Activated CD8-positive, alpha-beta memory T cell treated with anti-CD3 and anti-CD28 coated beads, Interleukin-2, amount 50 U/mL, for 4 hours (primary cell): ENCODE data around the gene FAM120A.

ENCODE experiments used
- DNase-seq: peaks from one replicate; pipeline ENCODE4 v3.0.0-alpha.2; 2020

Gene FAM120A

DNA sequence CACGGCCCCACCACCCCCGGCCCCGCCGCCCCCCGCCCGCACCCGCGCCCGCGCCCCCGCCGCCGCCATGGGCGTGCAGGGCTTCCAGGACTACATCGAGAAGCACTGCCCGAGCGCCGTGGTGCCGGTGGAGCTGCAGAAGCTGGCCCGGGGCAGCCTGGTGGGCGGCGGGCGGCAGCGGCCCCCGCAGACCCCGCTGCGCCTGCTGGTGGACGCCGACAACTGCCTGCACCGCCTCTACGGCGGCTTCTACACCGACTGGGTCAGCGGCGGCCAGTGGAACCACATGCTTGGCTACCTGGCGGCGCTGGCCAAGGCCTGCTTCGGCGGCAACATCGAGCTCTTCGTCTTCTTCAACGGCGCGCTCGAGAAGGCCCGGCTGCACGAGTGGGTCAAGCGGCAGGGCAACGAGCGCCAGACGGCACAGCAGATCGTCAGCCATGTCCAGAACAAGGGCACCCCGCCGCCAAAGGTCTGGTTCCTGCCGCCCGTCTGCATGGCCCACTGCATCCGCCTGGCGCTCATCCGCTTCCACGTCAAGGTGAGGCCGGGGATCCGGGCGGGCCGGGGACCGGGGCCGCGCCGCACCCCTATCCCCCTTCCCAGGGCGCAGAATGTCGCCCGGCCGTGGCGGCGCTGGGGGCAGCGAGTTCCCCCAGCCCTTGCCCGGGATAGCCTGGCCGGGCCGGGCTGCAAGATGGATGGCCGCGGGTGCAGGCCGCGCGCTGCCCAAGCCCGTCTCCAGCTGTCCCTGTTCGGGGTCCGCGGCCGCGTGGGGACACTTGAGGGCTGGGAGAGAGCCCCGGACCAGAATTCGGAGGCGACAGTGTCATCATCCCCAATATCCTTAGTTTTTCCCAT, 594 bp downstream of the FAM120A start:
- peak; percentile 47 for DNase-seq

DNA sequence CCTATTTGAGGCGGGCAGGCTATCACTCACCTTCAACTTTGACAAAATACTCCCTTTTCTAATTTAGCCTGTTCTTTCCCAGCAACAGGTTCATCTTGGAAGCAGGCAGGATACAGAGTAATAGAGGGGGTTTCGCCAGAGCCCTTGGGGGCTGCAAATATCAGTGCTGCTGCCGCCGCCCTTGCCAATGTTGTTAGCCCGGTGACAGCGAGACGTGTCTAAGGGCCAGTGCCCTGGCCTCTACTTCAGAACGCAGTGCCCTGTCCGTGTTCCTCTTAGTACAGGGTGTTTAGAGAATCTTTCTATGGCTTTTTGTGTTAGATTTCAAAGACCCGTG, 1.2 kb downstream of the FAM120A start:
- peak; percentile 24 for DNase-seq

DNA sequence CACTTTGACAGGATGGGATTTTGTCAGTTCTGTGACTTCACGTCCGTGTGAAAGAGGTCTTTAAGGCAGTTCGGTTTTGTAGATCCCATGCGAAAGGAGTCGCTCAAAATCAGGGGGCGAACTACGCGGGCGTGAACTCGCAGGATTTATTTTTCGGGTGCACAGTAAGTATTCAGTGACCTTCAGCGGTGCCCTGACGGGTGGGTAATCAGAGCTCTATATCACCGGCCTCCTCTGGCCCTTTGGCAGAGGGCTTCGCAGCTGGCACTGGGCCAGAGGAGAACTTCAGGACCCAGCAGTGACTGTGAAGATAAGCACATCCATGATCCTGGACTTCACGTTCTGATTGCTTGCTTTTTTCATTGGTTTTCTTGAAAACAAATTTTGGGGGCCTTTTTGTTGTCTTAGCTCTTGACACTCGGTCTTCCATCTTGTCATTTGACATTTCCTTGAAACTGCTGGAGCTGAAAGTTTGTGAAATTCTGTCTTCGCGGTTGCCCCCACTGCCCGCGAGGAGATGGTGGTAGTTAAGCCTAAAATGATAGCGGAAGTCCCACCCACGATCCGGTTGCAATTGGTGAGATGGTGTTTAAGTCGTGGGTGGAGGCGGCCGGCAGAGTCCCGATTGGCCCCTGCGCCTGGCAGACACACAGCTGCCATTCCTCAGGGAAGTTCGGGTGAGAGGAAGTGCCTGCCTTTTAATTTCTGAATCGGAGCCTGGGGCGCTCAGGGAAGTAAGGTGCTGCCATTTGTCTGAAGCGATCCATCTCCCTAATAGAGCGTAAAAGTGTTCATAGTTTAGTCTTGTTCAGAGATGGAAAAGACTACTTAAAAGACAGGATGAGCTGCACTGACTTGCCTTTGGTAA, 1.8 kb downstream of the FAM120A start, which contains the start of gene FAM120AOS:
Gene FAM120AOS, minus strand, starts transcription at position 535 of the 868 bp plus-strand sequence. CDS start 872 bp downstream, outside the sequence.
- DNase-seq: peak; percentile 80

DNA sequence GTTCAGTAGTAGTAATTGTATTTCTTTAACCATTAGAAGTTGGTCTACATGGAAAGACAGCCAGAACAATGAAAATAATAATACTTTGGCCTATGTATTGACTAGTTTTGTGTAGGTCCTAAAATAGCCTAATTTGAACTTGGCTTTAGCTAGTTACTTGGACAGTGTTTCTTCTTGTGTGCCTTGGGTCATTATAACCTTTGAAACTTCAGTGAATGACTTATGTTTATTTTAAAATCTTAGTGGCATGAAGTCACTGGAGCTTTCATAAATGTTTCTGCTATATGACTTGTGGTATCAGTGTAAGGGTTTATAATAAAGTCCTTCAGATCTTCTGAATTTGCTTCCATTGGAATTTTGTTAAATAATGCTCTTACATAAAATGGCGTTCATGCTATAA, 4.5 kb downstream of the FAM120A start:
- no peak for DNase-seq

DNA sequence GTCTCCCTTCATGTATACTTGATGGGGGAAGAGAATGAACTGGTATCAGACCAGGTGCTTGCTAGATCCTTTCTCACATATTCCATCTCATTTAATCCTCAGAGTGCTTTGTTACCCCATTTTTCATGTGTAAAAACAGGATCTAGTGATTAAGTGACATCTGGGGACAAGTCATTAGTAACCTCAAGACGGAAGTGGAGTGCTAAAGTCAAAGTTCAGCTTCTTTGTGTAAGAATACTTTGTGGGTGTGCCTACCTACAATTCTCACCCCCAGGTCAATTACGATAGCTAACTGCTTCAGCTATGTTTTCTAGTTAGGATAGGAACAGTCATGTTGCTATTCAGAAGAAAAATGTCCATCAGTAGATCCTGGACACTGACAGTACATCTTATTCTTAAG, 5.0 kb downstream of the FAM120A start:
- no peak for DNase-seq

- no peak for DNase-seq
Measured at GRCh38 chr9:93457006-93457405, 5.5 kb downstream of the FAM120A start.

- no peak for DNase-seq
Measured at GRCh38 chr9:93458712-93459111, 7.2 kb downstream of the FAM120A start.

DNA sequence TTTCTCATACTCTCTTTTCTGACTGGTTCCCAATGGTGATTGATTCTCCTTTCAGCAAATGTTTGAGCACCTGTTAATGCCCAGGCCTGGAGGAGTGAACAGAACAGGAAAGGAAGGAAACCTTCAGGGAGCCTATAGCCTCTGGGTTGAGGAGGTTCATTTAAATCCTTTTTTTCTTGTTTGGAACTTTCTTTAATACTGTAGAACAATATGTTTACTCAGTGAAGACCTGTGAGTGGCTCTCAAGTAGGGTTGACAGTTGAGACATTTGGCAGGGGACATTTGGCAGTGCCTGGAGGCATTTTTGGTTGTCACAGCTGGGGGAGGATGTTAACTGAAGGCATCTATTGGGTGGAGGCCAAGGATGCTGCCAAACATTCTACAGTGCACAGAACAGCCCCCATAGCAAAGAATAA, 8.0 kb downstream of the FAM120A start:
- DNase-seq: no peak

DNA sequence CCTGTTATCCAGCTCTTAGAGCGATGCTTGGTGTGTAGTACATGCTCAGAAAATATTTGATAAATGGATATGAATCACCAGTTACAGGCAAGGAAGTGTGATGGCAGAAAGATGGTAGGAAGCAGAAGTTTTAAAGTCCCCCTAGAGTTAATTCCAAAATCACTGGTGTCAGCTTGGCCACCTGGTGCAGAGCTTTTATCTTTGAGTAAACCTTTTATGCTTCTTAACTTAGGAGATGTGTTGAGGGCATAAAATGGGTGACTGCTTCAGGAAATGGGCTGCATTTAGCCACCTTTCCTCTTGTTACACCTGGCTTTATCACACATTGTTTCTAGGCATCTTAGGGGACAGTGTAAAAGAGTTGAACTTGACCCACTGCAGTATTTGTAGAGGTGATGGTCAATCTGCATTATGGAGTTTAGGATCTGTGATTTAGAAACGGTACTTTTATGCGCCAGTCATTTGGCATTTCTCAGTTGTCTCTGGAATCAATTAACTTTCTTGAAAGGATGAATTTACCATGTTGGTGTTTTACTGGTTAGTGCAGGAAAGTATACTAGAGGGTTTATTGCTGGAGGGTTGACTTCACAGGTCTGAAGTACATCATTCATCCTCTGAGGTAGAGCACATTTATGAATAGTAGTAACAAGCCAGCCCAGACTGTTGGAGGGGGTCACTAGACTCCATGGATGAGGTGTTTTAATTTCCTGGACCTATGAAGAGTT, 9.4 kb downstream of the FAM120A start:
- DNase-seq: no peak

GRCh38 chr9:93461414-93461743, 9.9 kb downstream of the FAM120A start:
- DNase-seq: no peak

- DNase-seq: no peak
Measured at GRCh38 chr9:93461821-93462220, 10.3 kb downstream of the FAM120A start.

GRCh38 chr9:93463638-93464248, 12.3 kb downstream of the FAM120A start:
- no peak for DNase-seq

DNA sequence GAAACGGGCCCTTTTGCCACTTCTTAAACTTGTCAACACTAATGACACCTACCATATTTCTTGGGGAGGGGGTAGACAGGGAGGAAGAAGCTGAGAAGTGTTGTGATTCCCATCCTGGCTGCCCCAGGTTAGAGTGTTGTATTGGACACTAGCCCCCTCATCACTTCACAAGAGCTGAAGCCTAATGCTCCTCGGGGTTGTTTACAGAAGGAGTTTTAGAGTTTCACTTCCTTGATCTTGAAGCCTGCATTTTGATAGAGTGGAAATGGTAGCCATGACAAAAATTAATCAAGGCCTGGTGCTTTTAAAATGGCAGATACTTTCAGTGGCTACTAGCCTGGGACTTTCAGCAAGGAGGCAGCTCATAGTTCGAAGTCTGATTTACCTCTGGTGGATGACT, 12.9 kb downstream of the FAM120A start:
- no peak for DNase-seq

DNA sequence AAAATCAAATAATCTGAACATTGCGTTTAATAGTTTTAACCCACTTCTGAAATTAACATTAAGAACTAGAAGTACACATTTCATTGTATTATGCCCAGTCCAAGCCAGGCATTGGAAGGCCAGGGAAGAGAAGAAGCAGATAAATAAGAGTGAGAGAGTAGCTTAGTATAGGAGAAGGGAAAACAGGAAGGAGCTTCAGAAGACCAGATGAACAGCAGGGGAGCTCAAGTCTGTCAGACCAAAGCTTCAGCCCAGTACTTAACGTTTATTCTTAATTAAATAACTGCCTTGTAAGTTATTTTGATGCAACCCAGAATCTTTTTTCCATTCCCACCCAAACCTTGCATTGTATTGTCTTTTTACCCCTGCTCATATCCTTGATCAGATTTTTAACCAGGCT, 13.4 kb downstream of the FAM120A start:
- no peak for DNase-seq

- DNase-seq: no peak
Measured at GRCh38 chr9:93465855-93466254, 14.4 kb downstream of the FAM120A start.

GRCh38 chr9:93466416-93467061, 15.1 kb downstream of the FAM120A start:
- DNase-seq: no peak

GRCh38 chr9:93467062-93467416, 15.6 kb downstream of the FAM120A start:
- DNase-seq: no peak

GRCh38 chr9:93467462-93467861, 16.0 kb downstream of the FAM120A start:
- no peak for DNase-seq

- DNase-seq: no peak
Measured at GRCh38 chr9:93468763-93469456, 17.4 kb downstream of the FAM120A start.

- no peak for DNase-seq
Measured at GRCh38 chr9:93470391-93470790, 18.9 kb downstream of the FAM120A start.

GRCh38 chr9:93471124-93471523, 19.6 kb downstream of the FAM120A start:
- no peak for DNase-seq

- no peak for DNase-seq
Measured at GRCh38 chr9:93473411-93473810, 21.9 kb downstream of the FAM120A start.
